Measurements from ENCODE around the gene ABHD17A.

The ABHD17A gene

GRCh38 chr19:1863328-1863637 is 22.0 kb downstream of the ABHD17A start, which contains the start of gene KLF16:
Gene KLF16 (minus strand): TSS chr19:1863579. CDS start chr19:1863497, 82 bp downstream.
- no peak for DNase-seq

GRCh38 chr19:1862424-1863327 is 22.6 kb downstream of the ABHD17A start:
- no peak for DNase-seq

GRCh38 chr19:1862068-1862423 is 23.2 kb downstream of the ABHD17A start:
- no peak for DNase-seq

DNA sequence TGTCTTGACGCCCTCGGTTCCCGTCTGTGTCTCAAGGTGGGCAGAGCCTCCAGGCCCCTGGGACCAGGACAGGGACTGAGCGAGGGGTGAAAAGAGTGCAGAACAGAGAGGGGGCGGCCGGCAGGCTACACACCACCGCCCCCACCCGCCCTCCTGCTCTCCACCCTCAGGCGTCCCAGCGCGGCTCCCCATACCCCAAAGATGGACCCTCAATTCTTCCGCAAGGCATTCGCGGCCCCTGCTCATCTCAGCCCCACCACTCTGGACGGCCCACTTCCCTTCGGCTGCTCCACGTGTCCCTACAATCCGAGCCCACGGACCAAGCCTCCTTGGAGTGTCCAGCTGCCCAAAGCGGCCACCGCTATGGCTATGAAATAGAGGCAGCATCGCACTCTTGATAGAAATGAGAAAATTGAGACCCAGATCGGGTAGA is 23.7 kb downstream of the ABHD17A start:
- DNase-seq: no peak

GRCh38 chr19:1860821-1861598 is 24.3 kb downstream of the ABHD17A start:
- DNase-seq: no peak

DNA sequence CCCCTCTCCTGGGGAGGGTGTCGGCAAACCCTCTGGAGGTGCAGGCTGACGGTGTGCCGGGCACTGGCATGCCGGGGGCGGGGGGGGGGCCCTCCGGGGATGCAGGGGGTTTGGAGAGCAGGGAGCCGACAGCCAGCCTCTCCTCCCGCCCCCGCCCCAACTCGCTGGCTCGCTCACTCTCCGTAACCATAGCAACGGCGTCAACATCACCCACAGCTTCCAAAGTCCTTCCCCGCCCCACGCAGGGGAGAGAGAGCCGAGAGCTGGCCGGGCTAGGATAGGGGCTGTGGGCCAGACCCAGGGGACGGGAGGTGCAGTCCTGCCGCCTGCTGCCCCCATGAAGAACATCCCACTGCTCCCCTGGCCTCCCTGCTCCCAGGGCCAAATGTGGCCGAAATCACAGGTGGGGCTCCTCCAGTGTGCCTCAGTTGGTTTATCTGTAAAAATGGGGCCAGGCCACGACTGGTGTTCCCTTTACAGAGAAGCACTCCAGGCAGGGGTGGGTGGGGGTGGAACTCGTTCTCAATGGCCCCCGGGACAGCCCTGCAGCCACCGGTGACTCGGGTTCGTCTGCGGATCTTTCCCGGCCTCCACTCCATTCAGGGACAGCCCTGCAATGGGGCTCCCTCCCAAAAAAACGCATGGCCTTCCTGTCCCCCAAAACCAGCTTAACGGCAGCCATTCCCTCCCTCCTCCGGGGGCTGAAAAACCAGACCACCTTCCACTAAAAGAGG is 25.1 kb downstream of the ABHD17A start:
- peak; percentile 88 for DNase-seq

DNA sequence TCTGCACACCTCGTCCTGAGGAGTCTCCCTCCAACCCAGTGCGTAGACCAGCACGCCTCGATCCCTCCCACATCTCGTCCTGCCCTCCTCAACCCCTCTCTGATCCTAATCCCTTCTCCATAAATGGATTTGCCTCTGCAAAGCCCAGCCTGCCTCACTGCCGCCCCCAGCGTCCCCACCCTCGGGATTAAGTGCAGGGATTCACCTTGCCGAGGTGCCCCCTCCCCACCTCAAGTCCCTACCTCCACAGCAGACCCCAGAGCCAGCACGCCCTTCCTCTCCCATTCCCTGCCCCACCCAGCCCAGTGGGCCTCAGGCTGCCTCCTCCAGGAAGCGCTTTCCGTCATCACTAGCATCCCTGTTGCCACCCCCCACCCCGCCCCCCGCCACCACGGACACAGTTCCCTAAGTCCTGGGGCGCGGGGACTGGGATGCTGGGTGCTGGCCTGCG is 25.9 kb downstream of the ABHD17A start:
- no peak for DNase-seq

DNA sequence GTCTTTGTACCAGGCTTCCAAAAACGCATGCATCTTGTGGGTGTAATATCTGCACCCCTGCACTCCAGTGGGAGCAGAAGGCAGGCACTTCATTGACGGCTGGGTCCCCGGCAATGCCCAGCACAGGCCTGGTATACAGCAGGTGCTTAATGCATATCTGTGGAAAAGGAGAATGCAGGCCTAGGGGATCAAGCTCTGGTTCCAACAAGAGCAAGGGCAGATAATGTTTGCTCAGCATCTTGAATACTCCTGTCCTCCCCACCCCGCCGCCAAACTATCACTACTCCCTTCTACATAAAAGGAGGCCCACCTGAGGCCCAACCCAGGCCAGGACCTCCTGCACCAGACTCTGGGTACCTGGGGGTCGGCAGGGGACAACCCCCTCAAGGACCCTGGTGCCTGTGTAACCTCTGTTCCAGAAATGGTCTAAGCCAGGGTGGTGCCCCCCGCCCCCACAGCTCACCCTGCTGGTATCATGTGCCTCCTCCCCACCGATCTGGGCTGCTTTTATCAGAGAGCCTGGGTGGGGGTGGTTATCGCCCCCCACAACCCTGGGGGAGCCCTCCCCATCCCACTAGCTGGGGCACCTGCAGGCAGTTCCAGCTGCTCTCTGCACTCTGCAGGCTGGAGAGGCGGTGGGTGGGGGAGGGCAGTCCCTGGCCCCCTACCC is 26.7 kb downstream of the ABHD17A start:
- no peak for DNase-seq

DNA sequence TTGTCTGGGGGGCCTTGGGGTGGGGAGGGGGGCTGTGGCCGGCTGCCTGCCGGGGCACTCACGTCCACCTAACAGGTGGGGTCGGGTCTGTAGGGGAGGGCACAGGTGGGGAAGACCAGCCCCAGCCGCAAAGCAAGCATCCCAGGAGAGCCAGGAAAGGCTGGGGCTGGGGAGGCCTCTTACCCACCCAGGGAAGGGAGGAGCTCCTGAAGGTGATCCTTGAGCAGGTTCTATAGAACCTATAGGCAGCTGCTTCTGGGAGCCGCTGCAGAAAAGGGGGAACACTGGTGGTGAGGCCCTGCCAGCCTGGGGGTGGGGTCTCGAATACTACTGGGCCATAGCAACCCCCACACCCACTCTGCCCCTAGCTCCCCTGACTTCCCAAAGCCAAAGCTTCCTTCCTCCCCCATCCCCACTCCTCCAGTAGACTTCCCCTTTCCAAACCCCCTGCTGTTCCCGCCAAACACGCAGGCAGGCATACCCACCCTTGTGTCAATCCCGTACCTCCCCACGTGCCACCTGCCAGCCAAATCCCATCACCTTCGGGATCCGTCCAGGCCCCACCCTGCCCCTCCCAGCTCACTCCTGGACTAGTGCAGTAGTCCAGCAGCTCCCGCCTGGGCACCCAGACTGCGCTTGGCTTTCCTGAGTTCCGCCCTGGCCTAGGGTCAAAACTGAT is 27.5 kb downstream of the ABHD17A start:
- no peak for DNase-seq

GRCh38 chr19:1856698-1857603 is 28.3 kb downstream of the ABHD17A start:
- peak; percentile 82 for DNase-seq

DNA sequence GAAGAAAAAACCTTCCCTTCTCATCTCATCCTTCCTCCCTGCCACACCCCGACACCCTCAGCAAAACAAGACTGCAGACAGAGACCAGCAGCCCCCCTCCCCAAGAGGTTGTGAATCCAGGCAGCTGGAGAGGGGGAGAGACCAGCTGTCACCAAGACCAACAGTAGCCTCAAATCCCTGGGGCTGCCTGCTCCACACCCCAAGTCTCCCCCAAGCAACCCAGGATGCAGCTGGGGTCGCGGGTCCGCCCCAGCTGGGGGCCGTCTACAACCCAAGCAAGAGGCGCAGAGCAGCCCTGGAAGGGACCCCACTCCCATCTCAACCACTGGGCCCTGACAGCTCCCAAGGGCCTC is 29.0 kb downstream of the ABHD17A start:
- no peak for DNase-seq

GRCh38 chr19:1855828-1856255 is 29.5 kb downstream of the ABHD17A start:
- no peak for DNase-seq

DNA sequence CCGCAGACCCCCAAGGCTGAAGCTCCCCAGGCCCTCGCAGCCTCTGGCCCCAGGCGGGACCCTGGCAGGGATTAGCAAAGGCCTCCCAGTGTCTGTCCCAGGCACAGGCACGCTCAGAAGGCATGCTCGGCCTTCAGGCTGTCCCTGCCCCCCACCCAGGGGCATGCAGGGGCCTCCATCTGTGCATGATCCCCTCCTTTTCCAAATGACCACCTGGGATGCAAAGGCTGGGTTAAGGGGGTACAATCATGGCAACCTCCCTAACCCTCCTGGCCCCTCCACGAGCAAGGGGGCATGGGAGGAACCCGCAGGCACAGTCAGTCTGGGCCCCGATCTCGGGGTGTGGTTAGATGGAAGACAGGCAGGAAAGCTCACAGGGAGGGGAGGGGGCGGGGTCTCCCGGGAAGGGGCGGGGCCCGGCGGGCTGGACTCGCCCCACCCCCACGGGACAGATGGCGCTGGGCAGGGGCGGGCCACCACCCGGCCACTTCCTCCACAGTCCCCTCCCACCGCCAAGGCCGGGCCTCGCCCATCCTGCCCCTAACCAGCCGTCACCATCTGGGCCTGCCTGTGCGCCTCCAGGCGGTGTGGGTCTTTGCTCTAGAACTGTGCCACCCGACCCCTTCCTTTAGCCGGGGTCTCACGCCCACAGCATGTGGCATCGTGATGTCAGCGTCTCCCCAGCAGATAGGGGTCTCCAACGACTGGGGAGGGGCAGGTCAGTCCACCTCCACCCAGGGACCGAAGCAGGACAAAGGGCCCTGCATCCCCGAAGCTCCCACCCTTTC is 30.1 kb downstream of the ABHD17A start:
- peak; percentile 93 for DNase-seq

DNA sequence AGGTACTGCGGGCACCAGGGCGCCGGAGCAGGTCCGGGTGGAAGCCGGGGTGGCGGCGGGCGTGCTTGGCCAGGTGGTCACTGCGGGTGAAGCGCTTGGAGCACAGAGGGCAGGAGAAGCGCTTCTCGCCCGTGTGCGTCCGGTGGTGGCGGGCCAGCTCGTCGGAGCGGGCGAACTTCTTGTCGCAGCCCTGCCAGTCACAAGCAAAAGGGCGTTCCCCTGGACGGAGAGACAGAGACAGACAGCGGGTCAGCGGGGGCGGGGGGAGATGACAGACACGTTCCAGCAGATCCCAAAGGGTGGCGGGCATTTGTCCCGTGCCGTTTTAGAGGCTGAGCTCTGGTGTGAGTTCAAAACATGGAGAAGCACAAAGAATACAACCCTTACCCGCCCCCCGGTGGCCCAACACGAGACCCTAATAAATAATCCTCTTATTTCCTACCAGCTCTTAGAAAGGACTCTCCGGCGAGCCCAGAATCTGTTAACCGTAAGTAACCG is 30.7 kb downstream of the ABHD17A start:
- DNase-seq: no peak

DNA sequence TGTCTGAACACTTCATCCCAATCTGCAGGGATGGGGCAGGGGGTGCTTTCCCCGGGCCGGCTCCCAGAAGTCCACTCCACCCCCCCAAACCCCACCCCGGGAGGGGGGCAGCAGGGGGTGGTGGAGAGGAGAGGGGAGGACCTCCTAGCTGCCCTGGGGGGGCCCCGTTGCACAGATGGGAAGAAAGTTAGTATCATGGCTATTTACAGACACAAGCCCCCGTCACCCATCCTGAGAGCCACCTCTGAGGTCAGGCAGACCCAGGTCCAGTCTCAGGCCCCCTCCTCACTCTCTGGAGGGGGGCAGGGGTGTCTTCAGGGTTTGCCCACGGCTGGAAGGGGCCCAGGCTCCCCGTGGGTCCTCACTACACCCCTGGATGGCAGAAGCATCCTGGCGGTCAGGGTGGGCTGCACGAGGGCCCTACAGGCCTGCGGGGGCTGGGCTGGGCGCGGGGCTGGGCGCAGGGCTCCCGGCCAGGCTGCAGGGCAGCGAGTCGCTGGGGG is 31.2 kb downstream of the ABHD17A start:
- DNase-seq: no peak

GRCh38 chr19:1853295-1854038 is 31.8 kb downstream of the ABHD17A start:
- DNase-seq: no peak

GRCh38 chr19:1852581-1853128 is 32.6 kb downstream of the ABHD17A start:
- no peak for DNase-seq

Data from left hindlimb (tissue), 1 donor.